HG02840 (cell line): ENCODE measurements around the gene EYA4.

Experiments
- ATAC-seq: cut with Tn5 transposase; IDR thresholded peaks from one replicate; pipeline ENCODE4 v1.9.1; 2021; ENCODE audit warnings: mild to moderate bottlenecking, moderate library complexity, moderate number of reproducible peaks; ENCODE audit not compliant: unreplicated experiment, low FRiP score

Gene EYA4

DNA sequence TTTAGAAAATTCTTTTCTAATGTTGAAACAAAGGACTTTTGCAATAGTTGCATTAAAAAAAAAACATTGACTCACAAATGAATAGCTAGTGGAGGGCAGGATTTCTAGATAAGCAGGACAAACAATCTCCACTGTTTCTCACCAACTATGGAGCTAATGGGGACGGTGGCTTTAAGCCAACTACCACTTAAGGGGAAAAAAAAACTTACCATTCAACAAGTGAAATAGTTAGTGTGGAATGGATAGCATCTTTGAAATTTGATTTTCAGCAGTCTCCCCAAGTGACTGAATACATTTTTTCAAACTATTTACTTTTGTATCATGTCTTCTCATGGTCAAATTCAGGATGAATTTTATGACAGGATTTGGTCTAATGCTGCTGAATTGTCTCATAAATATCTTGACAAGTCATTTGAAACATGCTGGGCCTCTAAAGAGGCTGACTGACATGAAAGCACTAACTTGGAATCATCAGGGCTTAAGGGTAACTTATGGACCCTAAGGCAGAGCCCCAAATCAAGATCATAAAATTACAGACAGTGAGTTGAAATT lies 100.5 kb downstream of the EYA4 start:
- no peak for ATAC-seq

DNA sequence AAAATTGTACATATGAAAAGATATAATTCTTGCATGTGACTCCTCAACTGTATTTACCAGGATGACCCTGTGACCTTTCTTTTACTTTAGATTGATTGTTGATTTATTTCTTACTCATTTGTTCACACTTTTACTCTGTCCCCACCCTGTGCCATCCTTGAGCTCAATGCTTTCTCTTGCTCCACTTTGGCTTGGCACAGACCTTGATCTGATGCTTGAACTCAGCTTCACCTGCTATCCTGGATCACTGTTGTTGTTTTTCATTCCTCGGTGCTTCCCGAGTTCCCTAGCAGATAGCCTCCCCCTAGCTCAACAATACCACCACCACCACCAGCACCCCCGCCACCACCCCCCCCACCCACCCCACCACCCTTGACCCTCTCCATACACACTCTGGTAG lies 102.1 kb downstream of the EYA4 start:
- no peak for ATAC-seq

DNA sequence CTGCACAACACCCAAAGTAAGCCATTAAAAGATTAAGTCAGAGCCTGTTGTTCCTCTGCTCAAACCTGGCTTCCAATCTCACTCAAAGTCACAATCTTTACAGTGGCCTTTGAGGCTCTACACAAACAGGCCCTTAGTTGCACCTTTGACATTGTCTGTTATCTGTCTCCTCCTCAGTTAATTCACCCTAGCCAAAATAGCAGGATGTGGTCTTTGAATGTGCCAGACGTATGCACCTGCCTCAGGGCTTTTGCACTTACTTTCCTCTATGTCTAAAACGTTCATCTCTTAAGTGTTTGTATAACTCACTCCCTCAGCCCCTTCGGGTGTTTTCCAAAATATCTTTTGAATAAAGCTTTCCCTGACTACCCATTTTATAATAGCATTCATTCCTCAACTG lies 107.7 kb downstream of the EYA4 start:
- no peak for ATAC-seq

DNA sequence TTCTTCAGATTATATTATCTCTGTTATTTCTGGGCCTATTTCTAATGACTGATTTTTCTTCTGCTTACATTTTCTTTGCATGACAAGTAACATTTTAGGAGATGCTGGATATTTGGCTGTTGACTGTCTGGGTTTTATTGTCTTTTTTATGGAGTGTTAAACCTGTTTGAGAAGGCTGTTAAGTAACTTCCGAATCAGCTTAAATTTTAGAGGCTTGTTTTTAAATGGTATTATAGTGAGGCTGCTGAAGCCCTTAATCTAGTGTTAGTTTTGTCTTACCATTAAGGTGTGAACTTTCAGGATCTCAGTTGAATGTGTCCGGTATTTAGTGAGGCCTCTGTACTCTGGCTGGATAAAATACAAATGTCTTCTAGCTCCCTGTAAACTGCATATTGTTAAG lies 109.8 kb downstream of the EYA4 start:
- ATAC-seq = no peak

DNA sequence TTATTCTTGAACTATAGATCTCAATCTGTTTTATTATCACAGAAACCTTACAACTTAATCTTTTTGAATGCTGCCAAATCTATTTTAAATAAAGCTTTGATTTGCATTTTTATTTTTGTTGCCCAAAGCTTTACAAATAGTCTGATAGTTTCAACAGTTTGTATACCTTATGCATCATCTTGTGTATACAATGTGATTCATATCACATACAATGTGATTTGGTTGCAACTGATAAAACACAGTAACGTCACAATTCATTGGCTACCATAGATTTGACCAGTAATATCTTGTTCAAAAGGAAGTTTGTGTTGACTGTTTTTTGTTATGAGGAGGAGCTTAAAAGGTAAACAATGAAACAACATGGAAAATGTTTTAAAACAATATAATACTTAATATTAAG lies 110.9 kb downstream of the EYA4 start:
- ATAC-seq = no peak

DNA sequence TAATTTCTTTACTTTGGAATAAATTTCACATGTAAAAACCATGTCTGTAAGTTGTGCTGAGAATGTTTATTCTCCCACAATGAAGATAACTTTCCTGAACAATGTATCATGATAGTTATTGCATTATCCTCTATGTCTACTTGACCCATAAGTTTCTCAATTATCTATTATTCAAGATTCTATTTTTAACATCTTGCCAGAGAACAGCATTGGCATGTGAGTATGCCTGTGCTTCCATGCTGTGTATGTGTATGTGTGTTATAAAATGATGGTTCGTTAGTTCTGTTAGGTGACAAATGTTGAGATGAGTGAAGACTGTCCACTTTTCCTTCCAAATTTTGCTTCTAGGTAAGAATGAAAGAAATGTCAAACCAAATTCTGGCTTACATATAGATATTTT lies 111.9 kb downstream of the EYA4 start:
- no peak for ATAC-seq

DNA sequence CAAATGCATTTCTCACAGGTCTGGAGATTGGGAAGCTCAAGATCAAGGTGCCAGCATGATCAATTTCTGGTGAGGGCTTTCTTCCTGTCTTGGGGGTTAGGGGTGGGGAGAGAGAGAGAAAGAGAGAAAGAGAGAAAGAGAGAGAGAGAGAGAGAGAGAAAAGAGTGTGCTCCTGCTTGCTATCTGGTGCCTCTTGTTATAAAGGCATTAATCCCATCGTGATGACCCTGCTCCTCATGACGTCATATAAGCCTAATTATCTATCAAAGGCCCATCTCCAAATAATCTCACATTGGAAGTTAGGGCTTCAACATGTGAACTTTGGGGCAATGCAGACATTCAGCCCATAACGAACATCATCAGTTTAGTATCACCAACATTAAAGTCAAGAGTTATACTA lies 114.8 kb downstream of the EYA4 start:
- ATAC-seq = no peak

DNA sequence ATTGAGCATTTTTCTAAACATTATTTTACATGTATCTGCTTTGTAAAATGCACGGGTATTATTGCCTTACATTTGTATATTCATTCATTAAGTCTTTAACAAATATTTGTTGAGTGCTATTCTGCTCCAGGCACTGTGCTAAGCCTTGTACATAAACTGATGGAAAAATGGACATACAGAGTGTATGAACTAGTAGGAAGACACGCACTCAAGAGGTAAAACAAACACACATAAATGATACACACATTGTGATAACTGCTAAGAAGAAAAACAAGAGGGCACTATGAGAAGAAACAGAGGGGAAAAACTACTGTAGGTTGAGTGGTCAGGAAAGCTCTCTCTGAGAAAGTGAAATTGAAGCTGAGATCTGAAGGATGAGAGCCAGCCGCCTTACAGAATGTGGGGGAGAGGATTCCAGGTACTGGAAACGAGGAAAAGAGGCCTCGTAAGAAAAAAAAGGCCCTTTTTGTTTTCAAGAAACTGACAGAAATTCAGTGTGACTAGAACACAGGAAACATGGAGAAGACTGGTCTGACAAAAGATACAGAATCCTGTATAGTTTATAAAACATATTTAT lies 117.5 kb downstream of the EYA4 start:
- no peak for ATAC-seq

DNA sequence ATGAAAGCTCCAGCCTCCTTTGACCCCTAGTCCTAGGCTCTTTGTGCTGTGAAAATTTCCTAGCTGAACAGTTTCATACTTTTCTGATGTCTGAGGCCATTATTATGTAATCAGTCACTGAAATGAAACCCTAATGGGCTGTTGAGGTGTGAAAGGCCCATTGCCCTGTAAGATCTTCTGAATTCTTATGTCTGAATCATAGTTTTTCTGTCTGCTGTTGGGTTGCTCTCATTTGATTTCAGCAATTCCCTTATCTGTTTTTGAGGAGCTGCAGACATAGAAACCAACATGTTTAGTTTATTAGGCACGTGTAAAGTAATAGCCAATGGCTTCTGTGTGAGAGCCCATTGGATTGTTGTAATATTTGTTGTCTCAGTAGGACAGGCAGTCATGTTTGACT lies 118.1 kb downstream of the EYA4 start:
- ATAC-seq = no peak

DNA sequence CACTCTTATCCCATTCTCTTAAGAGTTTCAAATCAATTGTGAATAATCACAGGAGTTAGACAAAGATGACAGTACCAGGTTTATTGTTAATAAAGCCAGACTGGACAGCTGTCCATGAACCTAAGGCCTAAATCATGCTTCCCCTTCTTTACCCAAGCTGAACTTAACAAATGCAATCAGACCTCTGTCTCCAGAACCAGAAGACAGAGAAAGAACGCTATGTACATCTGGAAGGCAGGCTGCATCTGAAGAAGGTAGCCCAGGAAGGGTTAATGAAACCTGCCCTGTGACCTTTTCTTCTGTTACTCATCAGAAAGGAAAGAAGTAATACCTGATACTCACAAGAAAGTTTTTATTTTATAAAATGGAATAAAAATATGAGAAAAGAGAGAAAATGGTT lies 118.6 kb downstream of the EYA4 start:
- no peak for ATAC-seq

DNA sequence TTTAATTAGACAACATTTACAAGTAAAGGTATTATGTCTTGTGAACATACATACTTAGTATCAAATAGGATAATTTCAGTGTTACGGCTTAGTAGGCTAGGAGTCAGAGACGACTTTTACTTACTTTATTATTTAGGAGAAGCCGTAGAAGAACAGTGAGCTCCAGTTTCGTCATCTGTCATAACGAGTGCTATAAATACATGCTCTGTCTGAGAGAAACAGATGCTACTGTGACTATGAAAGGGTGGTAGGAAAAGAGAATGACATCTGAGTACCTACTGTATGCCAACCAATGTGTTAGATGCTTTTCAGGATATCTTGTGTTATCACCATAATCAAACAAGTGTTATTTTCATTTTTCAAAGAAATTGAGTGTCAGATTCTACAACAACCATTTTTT lies 119.0 kb downstream of the EYA4 start:
- ATAC-seq = no peak

DNA sequence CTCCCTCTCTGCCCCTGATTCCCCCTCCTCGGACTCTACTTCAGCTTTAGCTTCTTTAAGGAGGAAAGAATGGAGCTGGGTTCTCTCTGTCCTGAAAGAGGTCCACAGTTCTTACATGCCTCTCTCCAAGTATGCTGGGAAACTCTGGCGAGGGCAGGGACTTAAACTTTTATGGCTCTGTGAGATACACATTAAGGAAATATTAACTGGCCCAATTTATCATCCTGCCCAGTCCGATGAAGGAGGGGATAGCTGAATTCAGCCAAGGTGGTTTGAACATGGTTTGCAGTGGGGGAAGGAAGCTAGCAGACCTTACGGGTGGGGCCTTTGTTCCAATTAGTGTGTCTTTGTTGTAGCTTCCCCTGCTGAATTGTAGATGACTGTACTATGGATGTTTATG lies 121.7 kb downstream of the EYA4 start:
- ATAC-seq = no peak

DNA sequence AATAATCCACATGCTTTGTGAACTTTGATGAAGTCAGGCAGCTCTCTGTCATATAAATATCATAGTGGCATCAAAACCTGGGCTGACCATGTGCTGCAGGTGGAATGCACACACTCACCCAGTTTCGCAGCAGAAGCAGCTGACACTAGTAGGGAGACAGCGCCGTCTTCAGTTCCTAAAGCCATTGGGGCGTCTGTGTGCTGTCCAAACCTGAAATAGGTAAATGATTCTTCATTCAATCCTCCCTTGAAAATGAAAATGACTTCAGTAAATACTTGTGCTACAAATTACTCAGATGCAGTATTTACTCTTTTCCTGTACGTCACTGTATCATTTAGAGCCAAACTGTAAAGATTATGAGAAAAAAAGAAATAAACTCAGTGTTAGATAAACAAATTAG lies 127.5 kb downstream of the EYA4 start:
- ATAC-seq = no peak

DNA sequence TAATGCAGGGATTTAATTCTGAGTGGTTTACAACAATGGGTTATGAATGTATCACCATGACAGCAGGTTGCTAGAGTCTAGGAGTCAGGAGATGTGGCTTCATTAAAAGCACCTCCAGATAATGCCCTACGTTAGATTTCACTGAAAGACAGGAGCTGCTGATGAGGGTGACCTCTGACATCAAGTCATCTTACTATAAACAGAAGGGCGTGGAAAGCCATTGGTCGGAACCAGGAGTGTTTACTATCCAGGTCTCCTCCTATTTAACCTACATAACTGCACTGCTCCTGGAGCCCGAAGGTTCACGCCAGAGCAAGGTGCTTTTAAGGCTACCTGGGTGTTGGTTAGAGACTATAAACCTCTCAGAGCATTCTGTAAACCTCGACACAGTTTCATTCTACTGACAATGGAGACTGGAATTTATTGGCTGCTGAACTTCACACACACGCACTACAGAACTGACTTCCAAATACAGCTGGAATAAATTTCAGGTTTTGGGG lies 128.7 kb downstream of the EYA4 start:
- ATAC-seq = no peak

DNA sequence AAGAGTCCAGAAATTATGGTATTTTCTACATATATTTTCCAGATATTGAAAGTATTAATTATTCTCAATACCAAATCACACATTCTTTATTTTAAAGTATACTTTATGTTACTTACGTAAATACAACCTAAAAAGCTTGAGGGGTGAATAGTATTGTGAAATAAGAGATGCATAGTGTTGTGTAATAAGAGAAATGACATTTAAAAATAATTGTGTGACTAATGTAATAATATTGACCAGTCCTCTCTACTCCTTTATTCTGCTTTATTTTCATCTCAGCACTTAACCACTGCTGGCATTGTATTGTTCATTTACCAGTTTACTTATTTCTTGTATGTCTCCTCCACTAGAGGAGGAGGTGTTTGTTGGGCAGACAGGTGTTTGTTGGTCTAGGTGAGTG lies 135.6 kb downstream of the EYA4 start:
- ATAC-seq = no peak

DNA sequence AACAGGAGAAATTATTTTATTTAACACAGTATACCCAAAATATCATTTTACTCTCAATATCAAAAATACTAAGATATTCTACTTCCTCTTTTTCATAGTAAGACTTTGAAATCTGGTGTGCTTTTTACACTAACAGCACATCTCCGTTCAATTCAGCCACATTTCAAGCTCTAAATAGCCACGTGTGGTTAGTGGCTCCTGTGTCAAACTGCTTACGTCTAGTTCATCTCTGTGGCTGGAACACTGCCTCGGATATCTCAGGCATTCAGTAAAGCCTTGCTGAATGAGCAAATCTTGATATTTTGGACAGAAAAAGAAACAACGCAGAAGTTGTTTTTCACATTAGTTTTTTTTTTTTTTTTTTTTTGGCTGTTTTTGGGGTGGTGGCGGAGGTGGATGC lies 136.1 kb downstream of the EYA4 start:
- no peak for ATAC-seq

DNA sequence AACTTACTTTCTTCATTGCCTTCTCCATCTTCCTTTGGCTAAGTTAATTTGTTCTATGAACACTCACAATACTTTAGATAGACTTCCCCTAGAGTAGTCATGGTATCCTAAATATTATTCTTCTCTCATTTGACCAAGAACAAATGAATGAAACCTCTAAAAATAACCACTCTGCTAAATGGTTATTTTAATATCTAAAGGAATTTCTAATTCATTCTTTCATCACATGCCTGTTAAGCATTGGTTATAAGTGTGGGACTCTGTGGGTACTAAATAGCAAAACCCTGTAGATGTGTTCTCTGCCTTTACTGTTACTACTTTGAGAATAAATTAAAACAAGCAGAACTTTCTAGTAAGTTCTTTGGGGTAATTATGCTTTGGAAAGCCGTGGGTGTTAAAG lies 138.9 kb downstream of the EYA4 start:
- no peak for ATAC-seq

DNA sequence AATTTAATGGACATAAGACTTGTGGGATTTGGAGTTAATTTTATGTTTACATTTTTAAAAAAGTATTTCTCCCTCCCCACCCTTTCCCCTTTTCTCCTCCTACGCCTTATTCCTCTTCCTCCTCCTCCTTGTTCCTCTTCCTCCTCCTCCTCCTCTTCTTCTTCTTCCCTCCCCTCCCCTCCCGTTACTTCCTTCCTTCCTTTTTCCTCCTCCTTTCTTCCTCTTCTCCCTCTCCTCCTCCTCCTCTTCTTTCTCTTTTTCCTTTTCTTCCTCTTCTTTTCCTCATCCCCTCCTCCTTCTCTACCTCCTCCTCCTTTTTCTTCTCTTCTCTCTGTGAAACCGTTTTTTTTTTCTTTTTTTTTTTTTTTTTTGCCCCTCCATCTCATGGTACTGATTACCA lies 139.6 kb downstream of the EYA4 start:
- no peak for ATAC-seq

DNA sequence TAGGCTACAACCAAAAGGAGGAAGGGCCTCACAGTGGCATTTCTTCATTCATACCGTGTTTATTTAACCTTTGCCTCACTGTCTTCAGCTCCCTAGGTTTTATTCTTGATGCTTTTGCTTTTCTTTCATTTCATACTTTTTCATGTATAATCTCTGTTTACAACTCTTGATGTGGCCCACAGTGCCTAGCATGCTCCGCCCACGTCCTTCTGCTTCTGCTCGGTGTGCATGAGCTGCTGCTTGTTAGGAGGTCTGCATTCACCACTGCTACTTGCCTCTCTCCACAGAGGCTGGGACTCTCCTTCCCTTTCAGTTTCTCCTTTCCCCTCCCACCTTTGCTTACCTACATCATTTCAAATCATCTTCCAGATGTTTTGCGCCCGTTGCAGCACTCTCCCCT lies 147.6 kb downstream of the EYA4 start:
- ATAC-seq = no peak

DNA sequence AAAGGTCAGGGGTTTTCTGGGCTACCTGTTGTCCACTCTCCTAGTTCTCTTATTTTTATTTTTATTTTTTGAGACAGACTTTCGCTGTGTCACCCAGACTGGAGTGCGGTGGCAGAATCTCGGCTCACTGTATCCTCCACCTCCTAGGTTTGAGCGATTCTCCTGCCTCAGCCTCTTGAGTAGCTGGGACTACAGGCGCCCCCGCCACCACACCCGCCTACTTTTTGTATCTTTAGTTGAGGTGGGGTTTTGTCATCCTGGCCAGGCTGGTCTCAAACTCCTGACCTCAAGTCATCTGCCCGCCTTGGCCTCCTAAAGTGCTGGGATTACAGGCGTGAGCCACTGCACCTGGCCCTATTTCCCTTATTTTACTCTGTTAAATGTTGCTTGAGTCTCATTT lies 149.0 kb downstream of the EYA4 start:
- no peak for ATAC-seq

DNA sequence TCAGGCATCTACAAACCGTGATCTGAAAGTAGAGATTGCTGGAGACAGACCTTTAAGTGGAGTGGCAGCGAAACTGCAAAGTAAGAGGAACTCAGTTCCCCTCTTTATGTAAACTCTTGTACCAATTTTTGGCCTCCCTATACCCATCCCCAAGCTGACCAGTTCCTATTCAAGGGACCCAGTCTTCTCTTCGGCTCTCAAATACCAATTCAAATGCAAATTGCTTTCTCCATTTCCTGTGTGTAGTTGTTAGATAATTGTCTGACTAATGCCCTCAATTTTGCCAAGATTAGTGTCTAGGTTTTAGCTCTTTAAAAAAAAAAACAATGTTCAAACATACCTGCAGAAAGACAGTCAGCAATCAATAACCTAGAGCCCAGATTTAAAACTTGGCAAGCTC lies 150.9 kb downstream of the EYA4 start:
- no peak for ATAC-seq

DNA sequence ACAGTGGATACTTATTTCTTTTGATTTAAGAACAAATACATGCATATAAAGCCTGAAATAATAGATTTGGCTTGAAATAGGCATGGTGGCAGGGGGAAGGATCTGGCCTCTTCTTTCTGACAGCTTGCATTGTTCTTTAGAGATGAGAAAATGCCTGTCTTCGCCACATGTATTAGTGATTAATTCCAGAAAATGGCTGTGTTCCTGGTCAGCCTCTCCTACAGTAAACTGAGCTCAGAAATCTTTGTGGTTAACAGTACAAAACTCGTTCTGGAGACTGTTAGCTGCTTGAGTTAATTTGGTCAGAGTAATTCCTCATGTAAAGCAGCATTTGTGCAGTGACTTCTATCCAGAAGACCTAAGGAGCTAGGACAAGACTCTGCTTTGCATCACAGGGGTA lies 151.5 kb downstream of the EYA4 start:
- no peak for ATAC-seq

DNA sequence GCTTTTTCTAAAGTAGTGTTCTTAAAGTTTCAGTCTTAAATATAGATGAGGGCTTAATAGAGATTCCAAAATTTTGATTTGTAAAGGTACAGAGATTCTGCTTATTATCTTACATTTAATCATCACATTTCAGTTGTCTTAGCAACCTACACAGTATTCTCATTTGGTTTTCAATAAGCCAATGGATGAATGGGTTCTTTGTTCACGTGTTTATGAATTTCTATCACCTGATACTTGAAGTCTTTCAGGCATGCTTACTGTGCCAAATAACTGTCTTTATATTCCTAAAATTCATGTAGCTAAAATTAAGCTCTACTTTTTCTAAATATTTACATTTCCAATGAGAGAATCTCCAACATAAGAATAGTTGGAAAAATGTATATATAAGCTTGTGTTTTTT lies 152.7 kb downstream of the EYA4 start:
- ATAC-seq = no peak
